Activated naive CD4-positive, alpha-beta T cell (primary cell): ENCODE data around the gene CNTN2.
A peak's percentile ranks its signal among the peaks of the same experiment; 100 is the strongest.

Experiments
- DNase-seq, 4 experiments: peaks; one replicate each; lab custom pipeline; 2025; lab: John Stamatoyannopoulos, UW

CNTN2 gene

GRCh38 chr1:205054013-205054412, 11.0 kb downstream of the CNTN2 start:
- DNase-seq, result no peak

GRCh38 chr1:205056188-205056611, 13.2 kb downstream of the CNTN2 start:
- no peak for DNase-seq

- DNase-seq, result no peak
Measured at GRCh38 chr1:205056956-205057568, 14.1 kb downstream of the CNTN2 start.

- no peak for DNase-seq
Measured at GRCh38 chr1:205057808-205058575, 15.0 kb downstream of the CNTN2 start.

- DNase-seq, result no peak
Measured at GRCh38 chr1:205058853-205059252, 15.8 kb downstream of the CNTN2 start.

- no peak for DNase-seq
Measured at GRCh38 chr1:205059660-205060059, 16.6 kb downstream of the CNTN2 start.

GRCh38 chr1:205060746-205061145, 17.7 kb downstream of the CNTN2 start:
- DNase-seq, result no peak

GRCh38 chr1:205061227-205061626, 18.2 kb downstream of the CNTN2 start:
- no peak for DNase-seq

- peak; percentile 27 to 68 (median 56) for DNase-seq
Measured at GRCh38 chr1:205061665-205062069, 18.7 kb downstream of the CNTN2 start.

- no peak for DNase-seq
Measured at GRCh38 chr1:205062319-205062718, 19.3 kb downstream of the CNTN2 start.

GRCh38 chr1:205062895-205063294, 19.9 kb downstream of the CNTN2 start:
- DNase-seq, result no peak

- no peak for DNase-seq
Measured at GRCh38 chr1:205064301-205064700, 21.3 kb downstream of the CNTN2 start.

GRCh38 chr1:205064741-205065316, 21.8 kb downstream of the CNTN2 start:
- DNase-seq, result no peak

GRCh38 chr1:205065666-205066065, 22.7 kb downstream of the CNTN2 start:
- no peak for DNase-seq

GRCh38 chr1:205066141-205066818, 23.3 kb downstream of the CNTN2 start:
- DNase-seq, result no peak

GRCh38 chr1:205067031-205067430, 24.0 kb downstream of the CNTN2 start:
- no peak for DNase-seq

- DNase-seq, result no peak
Measured at GRCh38 chr1:205068001-205068400, 25.0 kb downstream of the CNTN2 start.

- DNase-seq, result no peak
Measured at GRCh38 chr1:205068457-205069040, 25.5 kb downstream of the CNTN2 start.

GRCh38 chr1:205069371-205070125, 26.5 kb downstream of the CNTN2 start:
- DNase-seq, result no peak

GRCh38 chr1:205071028-205071409, 28.0 kb downstream of the CNTN2 start:
- no peak for DNase-seq

GRCh38 chr1:205071801-205072200, 28.8 kb downstream of the CNTN2 start:
- DNase-seq, result no peak

- no peak for DNase-seq
Measured at GRCh38 chr1:205072286-205072685, 29.3 kb downstream of the CNTN2 start.
